PC-3 (cell line): ENCODE measurements around the gene OR52N5.

Experiments used
- CTCF ChIP-seq: fragments of 300-600 bp; sonication (generic); conservative IDR thresholded peaks from 2 replicates; pipeline ENCODE4 v1.5.1; 2017; ENCODE audit warnings: antibody characterized with exemption, low read depth, mild to moderate bottlenecking, low read length
- EZH2 ChIP-seq: fragments of 300-600 bp; sonication (generic); IDR thresholded peaks from one replicate; pipeline ENCODE4 v1.6.1; 2017; ENCODE audit warnings: antibody characterized with exemption, mild to moderate bottlenecking, low read length; ENCODE audit not compliant: unreplicated experiment
- EZH2phosphoT487 ChIP-seq: fragments of 300-600 bp; sonication (generic); IDR thresholded peaks from 2 replicates; pipeline ENCODE4 v1.6.1; 2018; ENCODE audit warnings: mild to moderate bottlenecking, antibody characterized with exemption, low read length, borderline replicate concordance

GRCh38 chr11:5783255-5783654 lies at the start of gene OR52N5:
- TF ChIP-seq EZH2phosphoT487 (no peak), CTCF (no peak), EZH2 (no peak)
